Activated gamma-delta T cell treated with anti-CD3 and anti-CD28 coated beads, Interleukin-2, amount 50 U/mL, for 16 hours (primary cell): ENCODE data around the gene CD3D.

Source experiments
- DNase-seq: peaks from one replicate; pipeline ENCODE4 v3.0.0-alpha.2; 2020; ENCODE audit warnings: low read depth

The CD3D gene

GRCh38 chr11:118342503-118343161 lies at the start of gene CD3D:
Gene CD3D, minus strand, starts transcription at chr11:118342705. Its CDS starts 98 bp downstream, at chr11:118342607.
- peak; percentile 61 for DNase-seq

- no peak for DNase-seq
Observed at GRCh38 chr11:118383657-118384056, 41.2 kb upstream of the CD3D start.

DNA sequence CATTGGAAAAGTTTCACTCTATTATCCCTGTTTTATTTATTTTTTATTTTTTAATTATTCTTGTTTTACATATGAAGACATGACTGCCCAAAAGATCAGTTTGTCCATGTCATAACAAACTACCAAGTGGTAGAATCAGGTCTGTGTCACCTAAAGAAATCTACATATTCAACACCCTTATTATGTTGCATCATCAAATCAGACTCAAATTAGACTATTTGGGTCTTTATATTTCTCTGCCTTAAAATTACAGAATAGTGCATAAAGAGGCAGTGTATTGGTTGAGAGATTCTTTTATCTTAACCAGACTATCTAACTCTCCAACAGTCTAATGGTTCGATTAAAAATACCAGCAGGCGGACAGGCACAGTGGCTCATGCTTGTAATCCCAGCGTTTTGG lies 40.4 kb upstream of the CD3D start:
- no peak for DNase-seq

DNA sequence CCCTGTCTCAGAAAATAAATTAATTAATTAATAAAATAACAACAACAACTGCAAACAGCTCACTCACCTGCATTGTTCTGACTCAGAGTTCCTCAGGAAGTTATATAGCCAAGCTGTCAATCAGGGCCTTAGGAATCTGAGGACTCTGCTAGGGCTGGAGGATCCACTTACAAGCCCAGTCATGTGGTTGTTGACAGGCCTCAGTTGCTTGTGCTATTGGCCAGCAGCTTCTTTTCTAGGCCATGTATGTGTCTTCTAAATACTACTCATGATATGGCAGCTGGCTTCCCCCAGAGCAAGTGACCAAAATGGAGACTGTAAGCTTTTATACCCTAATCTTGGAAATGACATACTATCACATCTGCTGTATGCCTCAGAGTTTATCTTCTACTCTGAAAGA lies 38.1 kb upstream of the CD3D start:
- DNase-seq, result no peak

- no peak for DNase-seq
Observed at GRCh38 chr11:118379497-118379896, 37.0 kb upstream of the CD3D start.

- DNase-seq, result no peak
Observed at GRCh38 chr11:118375978-118376377, 33.5 kb upstream of the CD3D start.

DNA sequence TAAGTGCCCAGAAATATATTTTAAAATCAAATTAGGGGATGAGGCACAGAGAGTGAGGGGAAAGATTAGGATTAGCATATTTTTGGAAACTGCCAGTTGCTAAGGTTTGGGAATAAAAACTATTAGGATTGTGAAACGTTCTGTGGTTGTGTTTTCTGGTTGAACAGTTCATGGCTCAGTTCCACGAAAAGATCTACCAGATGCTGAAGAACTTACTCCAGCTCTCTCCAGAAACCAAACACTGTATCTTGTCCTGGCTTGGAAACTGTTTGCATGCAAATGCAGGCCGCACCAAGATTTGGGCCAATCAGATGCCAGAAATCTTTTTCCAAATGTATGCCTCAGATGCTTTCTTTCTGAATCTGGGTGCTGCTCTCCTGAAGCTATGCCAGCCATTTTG lies 32.2 kb upstream of the CD3D start:
- no peak for DNase-seq

DNA sequence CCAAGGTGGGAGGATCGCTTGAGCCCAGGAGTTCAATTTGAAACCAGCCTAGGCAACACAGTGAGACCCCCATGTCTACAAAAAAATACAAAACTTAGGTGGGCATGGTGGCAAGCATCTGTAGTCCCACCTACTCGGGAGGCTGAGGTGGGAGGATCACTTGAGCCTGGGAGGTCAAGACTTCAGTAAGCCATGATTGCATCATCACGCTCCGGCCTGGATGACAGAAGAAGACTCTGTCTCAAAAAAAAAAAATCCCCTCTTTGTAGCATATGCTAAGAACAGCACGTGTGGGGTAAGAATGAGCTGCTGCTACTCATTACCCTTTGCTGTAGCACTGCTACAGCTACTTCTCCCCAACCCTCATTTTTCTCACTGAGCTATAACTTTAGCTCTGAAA lies 31.4 kb upstream of the CD3D start:
- DNase-seq, result no peak

DNA sequence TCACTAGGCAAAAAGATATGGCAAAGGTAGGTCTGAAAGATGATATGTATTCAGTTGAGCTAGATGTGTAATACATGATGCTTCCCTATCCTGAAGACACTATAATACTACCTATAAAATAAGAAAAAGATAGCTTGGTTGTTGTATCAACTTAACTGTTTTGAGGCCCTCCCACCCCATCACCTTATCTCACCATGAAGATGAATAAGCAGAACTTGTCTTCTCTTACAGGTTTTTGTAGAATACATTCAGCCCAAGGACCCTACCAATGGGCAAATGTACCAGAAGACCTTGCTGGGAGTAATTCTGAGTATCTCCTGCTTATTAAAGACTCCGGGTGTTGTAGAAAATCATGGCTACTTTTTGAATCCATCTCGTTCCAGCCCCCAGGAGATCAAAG lies 30.8 kb upstream of the CD3D start:
- no peak for DNase-seq

- no peak for DNase-seq
Observed at GRCh38 chr11:118370774-118371173, 28.3 kb upstream of the CD3D start.

DNA sequence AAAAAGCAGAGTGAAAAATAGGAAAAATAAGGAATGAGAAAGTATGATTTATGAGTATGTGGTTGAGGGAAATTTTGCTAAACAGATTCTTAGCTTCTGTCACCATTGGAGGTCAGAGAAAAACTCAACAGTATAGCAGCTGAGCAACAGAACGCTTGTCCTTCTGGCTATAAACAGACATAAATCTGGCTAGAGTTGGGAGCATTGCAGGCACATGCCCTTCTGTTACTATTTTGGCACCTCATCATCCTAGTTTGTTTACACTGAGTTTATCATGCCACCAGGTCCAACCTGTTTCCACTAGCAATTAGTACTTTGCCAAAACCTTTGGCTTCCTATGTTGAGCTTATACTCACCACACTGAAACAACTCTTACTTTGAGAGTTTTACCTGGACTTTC lies 23.8 kb upstream of the CD3D start:
- no peak for DNase-seq

GRCh38 chr11:118364956-118365615 lies 22.6 kb upstream of the CD3D start:
- DNase-seq, result no peak

- DNase-seq, result peak; percentile 98
Observed at GRCh38 chr11:118359295-118359958, 16.9 kb upstream of the CD3D start, which contains the start of gene UBE4A. Gene UBE4A, plus strand, starts transcription at chr11:118359600. Its CDS starts 5,481 bp downstream, at chr11:118365081.

DNA sequence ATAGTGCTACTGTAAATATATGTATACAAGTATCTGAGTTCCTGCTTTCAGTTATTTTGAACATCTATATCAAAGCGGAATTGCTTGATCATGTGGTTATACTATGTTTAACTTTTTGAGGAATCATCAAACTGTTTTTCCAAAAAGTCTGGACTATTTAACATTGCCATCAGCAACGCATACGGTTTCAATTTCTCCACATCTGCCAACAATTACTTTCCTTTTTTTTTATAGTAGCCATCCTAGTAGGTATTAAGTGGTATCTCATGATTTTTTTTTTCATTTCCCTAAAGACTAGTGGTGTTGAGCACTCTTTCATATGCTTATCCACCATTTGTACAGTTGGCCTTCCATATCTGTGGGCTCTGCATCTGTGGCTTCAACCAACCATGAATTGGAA lies 15.6 kb upstream of the CD3D start:
- DNase-seq, result no peak

DNA sequence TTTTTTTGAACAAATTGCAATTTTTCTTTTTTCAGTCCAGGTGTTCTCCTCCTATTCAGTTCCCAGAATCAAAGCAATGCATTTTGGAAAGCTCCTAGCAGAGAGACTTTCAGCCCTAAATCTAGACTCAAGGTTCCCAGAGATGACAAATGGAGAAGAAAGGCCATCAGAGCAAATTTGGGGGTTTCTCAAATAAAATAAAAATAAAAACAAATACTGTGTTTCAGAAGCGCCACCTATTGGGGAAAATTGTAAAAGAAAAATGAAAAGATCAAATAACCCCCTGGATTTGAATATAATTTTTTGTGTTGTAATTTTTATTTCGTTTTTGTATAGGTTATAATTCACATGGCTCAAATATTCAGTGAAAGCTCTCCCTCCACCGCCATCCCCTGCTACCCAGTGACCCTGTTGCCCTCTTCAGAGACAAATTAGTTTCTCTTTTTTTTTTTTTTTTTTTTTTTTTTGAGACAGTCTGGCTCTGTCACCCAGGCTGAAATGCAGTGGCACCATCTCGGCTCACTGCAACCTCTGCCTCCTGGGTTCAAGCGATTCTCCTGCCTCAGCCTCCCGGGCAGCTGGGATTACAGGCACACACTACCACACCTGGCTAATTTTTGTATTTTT lies 10.7 kb upstream of the CD3D start:
- DNase-seq, result no peak

DNA sequence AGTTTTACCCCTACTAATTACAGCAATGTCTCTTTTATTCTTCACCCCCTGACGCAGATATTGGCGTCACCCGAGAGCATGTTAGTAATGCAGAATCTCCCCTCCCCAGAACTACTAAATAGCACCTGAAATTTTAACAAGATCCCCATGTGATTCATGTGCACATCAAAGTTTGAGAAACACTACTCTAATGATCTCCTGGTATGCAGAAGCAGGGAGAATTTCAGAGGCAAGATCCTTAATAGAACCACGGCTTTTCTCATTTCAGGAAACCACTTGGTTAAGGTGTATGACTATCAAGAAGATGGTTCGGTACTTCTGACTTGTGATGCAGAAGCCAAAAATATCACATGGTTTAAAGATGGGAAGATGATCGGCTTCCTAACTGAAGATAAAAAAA lies 7.0 kb upstream of the CD3D start:
- no peak for DNase-seq

GRCh38 chr11:118343981-118344515 lies 1.5 kb upstream of the CD3D start, which contains the start of gene CD3G:
Gene CD3G, plus strand, starts transcription at chr11:118344344. Its CDS starts 80 bp downstream, at chr11:118344424.
- DNase-seq, result peak; percentile 46

GRCh38 chr11:118343248-118343647 lies 743 bp upstream of the CD3D start:
- DNase-seq, result no peak

DNA sequence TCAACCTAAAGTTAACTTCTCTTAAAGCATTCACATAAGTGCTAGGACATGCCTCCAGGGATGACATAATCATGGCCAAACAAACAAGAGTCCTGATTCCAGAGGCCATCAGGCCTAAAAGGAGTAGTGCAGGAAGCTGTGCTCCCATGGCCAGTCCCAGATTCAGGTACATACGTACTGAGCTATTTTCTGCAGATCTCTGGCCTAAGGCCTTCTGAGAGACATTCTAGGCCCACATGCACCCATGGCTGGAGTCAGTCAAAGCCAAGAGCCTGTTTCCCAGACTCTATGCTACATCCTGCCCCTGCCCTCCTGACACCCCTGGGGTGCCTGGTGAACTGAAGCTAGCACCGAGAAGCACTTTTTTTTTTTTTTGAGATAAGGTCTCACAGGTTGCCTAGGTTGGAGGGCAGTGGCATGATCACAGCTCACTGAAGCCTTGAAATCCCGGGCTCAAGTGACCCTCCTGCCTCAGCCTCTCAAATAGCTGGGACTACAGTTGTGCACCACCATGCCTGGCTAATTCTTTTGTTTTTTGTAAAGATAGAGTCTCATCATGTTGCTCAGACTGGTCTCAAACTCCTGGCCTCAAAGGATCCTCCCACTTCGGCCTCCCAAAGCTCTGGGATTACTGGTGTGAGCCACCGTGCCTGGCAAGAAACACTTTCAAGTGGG lies 553 bp downstream of the CD3D start:
- no peak for DNase-seq

DNA sequence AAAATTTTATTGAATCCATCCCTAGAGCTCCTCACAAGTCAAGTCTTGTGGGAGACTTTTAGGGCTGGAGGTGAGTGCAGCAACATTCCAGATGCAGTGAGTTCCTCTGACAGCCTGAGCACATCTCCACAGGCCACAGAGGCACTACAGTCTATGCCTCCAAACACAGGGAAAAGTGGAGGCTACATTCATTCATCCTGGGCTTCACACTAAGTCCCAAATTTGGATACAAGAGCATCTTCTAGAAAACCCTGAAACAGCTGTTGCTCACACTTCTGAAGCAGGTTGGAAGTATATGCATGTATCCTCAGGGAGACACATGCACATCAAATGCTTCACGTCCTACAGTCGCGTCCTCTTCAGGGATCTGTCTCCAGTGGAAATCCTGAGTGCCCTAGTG lies 1.2 kb downstream of the CD3D start:
- no peak for DNase-seq

GRCh38 chr11:118340449-118340848 lies 2.1 kb downstream of the CD3D start:
- no peak for DNase-seq
